ENCODE data around the gene CCDC97.

DNA sequence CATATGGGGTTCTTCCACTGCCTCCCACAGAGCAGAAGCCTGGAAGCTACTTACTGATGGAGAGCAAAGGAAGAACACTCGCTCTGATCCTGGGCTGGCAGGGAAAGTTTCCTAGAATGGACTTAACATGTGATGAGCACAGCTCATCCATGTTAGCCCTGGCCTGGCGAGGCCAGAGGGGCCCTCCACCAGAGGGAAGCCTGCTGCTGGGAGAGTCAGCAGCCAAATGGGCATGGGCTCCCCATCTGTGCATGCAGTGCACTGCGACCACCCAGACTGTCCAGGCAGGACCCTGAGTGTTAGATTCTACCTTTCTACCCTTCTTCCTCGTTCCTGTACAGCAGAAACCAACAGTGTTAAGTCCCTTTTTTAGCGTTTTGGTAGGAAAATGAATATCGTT lies 36.9 kb upstream of the CCDC97 start:
- no peak for TF ChIP-seq POLR2A (IDR thresholded peaks at IDR 0.05)
- TF ChIP-seq, protein P1, sequence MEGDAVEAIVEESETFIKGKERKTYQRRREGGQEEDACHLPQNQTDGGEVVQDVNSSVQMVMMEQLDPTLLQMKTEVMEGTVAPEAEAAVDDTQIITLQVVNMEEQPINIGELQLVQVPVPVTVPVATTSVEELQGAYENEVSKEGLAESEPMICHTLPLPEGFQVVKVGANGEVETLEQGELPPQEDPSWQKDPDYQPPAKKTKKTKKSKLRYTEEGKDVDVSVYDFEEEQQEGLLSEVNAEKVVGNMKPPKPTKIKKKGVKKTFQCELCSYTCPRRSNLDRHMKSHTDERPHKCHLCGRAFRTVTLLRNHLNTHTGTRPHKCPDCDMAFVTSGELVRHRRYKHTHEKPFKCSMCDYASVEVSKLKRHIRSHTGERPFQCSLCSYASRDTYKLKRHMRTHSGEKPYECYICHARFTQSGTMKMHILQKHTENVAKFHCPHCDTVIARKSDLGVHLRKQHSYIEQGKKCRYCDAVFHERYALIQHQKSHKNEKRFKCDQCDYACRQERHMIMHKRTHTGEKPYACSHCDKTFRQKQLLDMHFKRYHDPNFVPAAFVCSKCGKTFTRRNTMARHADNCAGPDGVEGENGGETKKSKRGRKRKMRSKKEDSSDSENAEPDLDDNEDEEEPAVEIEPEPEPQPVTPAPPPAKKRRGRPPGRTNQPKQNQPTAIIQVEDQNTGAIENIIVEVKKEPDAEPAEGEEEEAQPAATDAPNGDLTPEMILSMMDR (IDR thresholded peaks at IDR 0.05 in 4 of 5, conservative IDR thresholded peaks at IDR 0.05 in 1 of 5), result no peak

Data from gastrocnemius medialis (tissue), 4 donors.